SU-DHL-6 (cell line): Measurements from ENCODE around the gene LASP1NB.

ENCODE experiments used
- CTCF ChIP-seq: fragments of 200-600 bp; sonication (generic); IDR thresholded peaks from one replicate; pipeline ENCODE4 v1.5.1; 2017; ENCODE audit warnings: antibody characterized with exemption, mild to moderate bottlenecking, low read length, moderate library complexity; ENCODE audit not compliant: insufficient read depth, poor library complexity, severe bottlenecking
- EZH2phosphoT487 ChIP-seq: fragments of 200-600 bp; sonication (generic), shearing (Covaris generic); conservative IDR thresholded peaks from 2 replicates; pipeline ENCODE4 v1.6.1; 2018; ENCODE audit warnings: mild to moderate bottlenecking, antibody characterized with exemption, low read length, moderate library complexity, mixed read lengths

DNA sequence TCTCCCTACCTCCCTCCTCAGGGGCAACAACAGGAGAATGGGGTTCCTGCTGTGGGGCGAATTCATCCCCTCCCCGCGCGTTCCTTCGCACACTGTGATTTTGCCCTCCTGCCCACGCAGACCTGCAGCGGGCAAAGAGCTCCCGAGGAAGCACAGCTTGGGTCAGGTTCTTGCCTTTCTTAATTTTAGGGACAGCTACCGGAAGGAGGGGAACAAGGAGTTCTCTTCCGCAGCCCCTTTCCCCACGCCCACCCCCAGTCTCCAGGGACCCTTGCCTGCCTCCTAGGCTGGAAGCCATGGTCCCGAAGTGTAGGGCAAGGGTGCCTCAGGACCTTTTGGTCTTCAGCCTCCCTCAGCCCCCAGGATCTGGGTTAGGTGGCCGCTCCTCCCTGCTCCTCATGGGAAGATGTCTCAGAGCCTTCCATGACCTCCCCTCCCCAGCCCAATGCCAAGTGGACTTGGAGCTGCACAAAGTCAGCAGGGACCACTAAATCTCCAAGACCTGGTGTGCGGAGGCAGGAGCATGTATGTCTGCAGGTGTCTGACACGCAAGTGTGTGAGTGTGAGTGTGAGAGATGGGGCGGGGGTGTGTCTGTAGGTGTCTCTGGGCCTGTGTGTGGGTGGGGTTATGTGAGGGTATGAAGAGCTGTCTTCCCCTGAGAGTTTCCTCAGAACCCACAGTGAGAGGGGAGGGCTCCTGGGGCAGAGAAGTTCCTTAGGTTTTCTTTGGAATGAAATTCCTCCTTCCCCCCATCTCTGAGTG lies 5.9 kb upstream of the LASP1NB start:
- TF ChIP-seq CTCF, result no peak
- TF ChIP-seq EZH2phosphoT487, result no peak
